Measurements from ENCODE around the gene CMAS.
"Not testable (repeated sequence)": the region's sequence is repeated elsewhere in the genome, so short reads cannot be mapped to it uniquely, and the experiment has no call there.

The CMAS gene

DNA sequence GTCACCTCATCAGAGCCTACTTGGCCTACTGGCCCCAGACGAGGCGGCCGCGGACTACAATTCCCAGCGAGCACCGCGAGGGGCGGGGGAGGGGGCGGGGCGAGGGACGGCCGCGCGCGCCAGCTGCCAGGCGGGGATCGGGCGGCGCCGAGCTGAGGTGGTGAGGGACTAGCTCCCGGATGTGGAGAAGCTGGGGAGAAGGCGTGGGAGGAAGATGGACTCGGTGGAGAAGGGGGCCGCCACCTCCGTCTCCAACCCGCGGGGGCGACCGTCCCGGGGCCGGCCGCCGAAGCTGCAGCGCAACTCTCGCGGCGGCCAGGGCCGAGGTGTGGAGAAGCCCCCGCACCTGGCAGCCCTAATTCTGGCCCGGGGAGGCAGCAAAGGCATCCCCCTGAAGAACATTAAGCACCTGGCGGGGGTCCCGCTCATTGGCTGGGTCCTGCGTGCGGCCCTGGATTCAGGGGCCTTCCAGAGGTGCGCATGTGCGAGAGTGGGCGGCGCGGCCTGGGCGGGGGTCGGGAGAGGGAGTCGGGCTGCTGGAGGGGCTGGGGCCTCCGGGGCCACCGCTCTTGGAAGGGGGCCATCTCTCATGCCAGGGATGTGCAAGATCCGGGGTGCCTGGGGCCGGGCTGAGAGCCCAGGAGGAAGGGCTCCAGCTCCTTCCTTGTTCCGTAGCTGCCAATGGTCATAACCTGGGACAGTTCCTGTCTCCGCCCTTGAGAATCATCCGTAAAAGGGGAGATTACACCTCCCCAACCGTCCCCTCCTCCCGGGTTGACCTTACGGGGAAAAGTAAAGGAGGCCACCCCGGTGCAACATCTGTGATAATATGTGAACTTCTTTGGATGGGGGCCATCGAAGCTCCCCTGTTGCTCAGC is at the start of gene CMAS:
CMAS (plus strand) TSS at position 129 of the 878 bp plus-strand sequence; CDS start at position 215, 86 bp downstream.
- DNase-seq, result no peak

DNA sequence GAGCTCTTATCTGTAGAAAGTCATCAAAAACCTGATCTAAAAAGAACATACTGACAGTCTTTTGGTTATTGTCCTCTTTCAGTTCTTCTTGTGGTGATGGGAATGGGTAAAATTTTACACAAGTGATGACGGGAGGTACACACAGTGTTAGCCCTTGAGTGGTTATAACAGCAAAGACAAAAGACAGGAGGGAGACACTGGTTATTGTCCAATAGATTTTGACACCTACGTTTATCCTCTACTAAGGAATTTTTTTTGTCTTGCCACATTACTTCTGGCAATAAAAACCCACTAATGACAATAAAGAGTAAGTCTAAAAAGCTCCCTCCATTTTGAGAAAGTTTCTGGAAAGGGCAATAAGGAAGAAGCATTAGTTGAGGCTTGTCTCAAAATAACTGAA is 47.7 kb upstream of the CMAS start:
- no peak for DNase-seq

DNA sequence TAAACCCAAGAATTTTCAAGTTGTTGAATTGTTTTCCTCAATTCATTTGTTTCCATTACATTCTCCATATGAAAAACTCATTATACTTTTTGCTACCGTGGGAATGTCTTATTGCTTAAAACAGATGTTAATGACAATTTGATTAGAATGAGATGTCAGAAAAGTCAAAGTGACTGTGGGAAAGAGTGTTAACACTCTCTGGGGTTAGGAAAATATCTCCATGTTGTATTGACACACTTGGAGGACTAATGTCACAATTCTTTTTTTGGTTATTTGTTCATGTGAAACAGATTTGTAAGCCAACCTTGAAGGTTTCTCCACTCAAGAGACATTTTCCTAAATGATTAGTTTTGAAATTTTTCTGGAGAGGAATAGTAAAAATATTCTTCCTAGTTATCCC is 47.2 kb upstream of the CMAS start:
- no peak for DNase-seq

DNA sequence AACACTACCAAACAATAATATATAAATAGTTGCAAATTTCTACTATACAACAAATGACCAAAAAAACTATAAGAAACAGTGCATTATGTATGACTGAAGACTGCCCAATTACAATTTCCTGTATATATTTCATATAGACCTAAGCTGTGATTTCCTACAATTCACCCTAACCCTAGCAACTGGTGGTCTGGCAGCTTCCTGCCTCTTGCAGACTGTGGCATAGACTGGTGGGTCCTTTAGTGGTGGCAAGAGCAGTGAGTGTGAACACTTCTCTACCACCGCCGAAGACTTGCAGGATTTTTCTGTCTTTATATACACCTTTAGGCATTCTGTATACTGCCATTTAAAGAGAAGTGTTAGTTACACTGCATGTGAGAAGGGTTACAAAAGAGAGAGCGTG is 43.6 kb upstream of the CMAS start:
- no peak for DNase-seq

DNA sequence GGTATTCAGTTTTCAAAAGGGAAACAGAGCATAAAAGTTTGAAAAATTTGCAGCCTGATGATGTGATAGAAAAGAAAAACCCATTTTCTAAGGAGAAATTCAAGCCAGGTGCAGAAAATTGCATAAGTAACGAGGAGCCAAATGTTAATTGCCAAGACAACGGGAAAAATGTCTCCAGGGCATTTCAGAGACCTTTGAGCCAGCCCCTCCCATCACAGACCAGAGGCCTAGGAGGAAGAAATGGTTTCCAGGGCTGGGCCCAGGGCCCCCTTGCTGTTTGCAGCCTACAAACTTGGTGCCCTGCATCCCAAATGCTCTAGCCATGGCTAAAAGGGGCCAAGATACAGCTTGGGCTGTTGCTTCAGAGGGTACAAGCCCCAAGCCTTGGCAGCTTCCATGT is 38.2 kb upstream of the CMAS start:
- DNase-seq, result not testable (repeated sequence)

DNA sequence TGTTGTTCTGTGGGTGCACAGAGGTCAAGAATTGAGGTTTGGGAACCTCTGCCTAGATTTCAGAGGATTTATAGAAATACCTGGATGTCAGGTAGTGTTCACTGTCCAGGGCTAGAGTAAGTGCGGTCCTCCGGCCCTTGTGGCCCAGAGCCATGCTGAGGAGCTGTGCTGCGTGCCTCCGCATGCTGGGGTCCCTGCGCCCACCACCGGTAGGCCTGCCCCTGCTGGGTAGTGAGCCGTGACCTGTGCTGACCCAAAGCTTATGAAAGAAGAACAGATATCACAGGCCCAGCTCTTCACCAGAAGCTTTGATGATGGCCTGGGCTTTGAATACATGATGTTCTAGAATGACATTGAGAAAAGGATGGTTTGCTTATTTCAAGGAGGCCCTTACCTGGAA is 37.8 kb upstream of the CMAS start:
- DNase-seq, result no peak

DNA sequence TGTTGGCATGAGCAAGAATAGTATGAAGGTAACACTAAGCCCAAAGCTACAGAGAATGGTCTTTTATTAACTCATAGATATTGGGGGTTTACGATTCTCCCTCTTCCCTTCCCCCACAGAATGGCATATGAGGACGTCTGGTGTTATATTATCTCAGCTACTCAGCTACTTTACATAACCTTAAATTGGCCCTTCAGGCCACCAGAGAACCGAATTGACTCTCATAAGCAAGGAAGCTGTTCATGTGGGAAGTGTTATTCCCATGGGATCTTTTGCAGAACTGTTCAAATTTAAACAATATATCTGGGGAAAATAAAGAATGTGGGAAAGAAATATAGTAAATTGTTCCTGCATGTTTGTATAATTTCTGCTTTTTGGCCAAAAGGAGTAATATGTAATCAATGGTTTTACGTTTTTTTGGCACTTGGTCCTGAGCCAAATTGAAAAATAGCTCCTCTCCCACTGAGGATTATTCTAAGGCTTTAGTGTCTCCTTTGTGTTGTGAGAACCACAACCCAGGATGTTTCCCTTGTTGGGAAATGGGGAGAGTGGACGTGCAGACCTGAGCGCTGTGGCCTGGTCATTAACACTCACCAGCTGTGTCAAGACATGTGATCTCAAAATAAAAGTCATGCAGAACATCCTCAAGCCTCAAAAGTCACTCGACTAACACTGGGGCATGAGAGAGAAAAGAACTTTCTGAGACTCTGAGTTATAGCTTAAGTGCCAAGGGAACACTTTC is 31.8 kb upstream of the CMAS start:
- DNase-seq, result no peak

DNA sequence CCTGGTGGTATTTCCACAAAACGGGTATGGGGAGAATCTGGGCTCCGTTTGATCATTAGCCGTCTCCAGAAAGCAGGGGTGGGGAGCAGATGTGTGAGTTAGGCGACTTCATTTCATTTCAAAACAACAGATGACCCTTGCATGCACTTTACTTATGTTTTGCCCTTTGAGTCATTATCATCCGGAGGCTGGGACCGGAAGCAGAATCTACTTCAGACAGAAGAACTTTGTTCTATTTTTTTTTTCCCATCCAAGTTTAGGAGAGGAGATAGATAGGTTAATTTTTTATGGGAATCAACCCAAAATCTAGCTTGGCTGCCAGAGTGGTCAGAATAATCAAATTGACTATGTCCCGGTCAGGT is 31.3 kb upstream of the CMAS start:
- DNase-seq, result no peak

DNA sequence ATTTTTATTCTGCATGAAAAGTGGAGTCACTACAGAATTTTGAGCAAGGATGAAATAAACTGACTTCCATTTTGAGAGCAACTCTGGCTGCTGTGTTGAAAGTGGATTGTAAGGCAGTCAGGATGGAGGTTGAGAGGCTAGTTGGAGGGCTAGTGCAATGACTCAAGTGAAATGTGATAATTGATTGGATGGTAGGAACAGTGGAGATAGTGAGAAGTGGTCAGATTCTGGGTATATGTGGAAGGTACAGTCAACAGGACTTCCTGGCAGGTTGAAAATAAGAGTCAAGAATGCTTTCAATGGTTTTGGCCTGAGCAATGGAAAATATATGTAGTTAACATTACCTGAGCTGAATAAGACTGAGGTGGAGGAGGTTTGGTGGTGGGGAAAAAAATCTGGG is 29.0 kb upstream of the CMAS start:
- no peak for DNase-seq

DNA sequence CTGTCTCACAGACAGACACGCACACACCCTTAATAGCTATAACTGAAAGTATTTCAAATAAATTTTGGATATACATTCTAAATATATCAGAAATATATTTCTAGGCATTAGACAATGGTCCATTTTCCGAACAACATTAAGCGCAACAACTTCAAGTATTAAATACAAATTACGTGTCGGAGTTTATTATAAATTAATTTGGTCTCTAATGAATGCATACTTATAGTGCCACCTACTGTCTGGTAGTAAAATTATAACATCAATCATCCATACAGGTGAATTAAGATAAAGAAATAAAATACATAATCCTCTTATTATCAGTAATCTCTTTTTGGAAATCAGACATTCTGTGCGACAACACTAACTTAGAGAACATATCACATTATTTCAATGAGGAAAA is 27.2 kb upstream of the CMAS start:
- no peak for DNase-seq

DNA sequence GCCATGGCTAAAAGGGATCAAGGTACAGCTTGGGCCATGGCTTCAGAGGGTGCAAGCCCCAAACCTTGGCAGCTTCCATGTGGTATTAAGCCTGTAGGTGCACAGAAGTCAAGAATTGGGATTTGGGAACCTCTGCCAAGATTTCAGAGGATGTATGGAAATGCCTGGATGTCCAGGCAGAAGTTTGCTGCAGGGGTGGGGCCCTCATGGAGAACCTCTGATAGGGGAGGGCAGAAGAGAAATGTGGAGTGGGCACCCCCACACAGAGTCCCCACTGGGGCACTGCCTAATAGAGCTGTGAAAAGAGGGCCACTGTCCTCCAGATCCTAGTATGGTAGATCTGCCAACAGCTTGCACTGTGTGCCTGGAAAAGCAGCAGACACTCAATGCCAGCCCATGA is 22.5 kb upstream of the CMAS start:
- not testable (repeated sequence) for DNase-seq

DNA sequence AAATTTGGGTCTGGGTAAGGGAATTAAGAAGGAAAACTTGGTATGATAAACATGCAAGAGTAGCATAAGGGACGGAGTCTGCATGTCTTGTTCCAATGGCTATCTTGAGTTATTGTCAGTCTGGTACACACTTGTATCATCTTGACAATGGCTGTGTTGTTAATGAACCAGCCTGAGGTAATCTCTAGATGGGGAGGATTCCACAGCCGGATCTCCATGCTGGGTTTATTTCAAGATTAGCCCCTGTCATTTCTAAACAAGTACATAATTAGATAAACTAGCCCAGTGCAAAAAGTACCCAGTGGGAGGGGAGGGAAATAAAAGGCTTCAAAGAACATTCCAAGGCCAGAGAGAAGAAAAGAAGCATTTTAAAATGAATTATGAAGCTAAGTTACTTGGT is 16.5 kb upstream of the CMAS start:
- no peak for DNase-seq

DNA sequence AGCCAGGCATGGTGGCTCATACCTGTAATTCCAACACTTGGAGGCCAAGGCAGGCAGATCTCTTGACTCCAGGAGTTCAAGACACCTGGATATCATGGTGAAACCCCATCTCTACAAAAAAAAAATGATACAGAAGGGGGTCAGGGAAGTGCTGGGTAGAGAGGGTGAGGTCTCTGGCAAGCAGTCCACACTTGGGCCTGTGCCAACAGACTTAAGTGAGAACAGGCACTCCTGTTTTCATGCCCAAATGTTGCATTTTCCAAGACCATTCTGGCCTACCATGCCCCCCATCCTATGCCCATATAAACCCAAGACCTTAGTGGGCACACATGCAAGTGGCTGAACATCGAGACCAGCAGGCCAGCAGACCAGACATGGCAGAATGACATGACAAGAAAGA is 16.0 kb upstream of the CMAS start:
- no peak for DNase-seq

DNA sequence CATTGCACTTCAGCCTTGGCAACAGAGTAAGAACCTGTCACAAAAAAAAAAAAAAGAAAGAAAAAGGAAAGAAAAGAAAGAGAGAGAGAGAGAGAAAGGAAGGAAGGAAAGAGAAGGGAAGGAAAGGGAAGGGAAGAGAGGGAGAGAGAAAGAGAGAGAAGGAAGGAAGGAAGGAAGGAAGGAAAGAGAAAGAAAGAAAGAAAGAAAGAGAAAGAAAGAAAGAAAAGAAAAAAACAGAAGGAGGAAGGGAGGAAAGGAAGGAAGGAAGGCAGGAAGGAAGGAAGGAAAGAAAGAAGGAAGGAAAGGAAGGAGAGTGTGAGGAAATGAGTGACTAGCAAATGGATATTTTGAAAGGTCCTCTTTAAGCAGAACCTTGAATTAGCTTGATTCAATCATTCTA is 13.3 kb upstream of the CMAS start:
- no peak for DNase-seq

DNA sequence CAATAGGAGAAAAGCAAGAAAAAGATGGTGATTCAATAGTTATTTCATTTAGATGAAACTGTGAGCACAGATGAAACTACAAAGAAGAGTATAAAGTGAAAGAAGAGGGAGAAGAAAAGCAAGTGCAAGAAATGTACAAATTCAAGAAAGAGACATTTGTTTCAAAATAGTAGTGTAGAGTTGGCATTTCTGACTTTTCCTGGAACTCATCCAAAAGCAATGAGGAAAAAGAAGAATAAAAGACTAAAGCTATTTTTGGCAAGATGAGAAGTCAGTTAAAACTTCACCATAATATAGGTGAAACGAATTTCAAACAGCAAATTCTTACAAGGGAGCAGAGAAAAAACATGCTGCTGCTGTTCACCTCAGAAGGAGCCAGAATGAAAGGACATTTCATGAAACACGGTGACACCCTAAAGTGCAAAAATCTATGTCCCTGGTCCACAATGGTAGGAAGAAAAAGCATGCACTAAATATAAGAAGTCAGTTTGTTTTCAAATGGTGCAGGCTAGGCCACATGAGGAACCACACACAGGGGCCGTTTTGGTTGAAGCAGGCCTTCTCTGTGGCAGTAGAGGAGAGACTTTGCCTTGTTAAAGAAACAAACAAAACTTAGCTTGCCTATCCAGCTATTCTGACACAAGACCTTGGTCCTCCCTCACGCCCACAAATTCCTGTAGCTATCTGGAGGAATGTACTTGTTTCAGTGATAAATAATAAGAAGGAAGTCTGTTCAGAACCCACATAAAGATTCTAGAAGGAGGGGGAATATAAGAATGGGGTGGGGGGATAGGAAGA is 11.1 kb upstream of the CMAS start:
- no peak for DNase-seq

DNA sequence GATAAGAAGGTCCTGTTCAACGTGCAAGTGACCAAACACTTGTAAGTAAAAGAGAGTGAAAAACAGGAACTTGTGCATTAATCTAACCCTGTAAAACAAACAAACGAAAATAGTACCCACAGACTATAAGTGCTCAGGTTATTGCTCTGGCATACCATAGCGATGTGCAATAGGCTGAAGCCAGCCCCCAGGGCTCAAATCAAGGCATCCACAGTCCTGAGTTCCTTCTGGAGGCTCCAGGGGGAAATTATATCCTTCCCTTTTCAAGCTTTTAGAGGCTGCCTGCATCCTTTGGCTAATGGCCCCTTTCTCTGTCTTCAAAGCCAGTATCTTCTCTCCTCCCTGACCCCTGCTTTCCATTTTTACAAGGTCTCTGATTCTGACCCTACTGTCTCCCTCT is 8.1 kb upstream of the CMAS start:
- no peak for DNase-seq

DNA sequence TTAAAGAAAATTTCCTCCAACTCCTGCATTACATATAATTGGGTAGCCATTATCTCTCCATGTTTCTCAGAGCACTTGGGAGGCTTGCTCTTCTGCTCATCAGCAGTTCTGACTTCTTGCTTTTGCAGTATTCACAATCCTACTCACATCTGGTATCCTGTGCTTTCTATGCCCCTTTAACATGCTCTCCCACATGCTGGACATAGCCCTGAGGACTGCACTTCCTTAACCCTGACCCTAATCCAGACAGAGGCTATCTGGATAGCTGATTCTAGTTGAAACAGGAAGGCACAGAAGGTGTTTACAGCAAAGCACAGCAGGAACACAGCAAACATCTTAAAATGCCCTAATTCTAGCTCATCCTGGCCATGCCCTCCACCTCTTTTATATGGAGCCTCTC is 7.3 kb upstream of the CMAS start:
- DNase-seq, result no peak

DNA sequence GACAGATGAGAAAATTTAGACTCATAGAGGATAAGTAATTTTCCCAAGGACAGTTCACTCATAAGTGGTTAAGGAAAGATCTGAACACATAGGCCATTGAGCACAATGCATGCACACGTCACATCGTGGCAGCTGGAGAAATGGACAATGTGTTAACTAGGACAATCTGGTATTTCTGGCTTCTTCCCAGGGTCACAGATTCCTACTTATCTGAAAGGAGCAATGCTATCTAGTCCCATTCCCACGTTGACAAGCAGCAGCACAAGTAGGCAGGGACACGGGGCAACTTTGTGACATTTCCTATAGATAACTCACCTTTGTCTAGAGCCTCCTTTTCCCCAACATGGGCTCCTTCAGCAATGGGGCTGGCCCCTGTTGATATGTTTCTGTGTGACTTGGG is 6.7 kb upstream of the CMAS start:
- no peak for DNase-seq

DNA sequence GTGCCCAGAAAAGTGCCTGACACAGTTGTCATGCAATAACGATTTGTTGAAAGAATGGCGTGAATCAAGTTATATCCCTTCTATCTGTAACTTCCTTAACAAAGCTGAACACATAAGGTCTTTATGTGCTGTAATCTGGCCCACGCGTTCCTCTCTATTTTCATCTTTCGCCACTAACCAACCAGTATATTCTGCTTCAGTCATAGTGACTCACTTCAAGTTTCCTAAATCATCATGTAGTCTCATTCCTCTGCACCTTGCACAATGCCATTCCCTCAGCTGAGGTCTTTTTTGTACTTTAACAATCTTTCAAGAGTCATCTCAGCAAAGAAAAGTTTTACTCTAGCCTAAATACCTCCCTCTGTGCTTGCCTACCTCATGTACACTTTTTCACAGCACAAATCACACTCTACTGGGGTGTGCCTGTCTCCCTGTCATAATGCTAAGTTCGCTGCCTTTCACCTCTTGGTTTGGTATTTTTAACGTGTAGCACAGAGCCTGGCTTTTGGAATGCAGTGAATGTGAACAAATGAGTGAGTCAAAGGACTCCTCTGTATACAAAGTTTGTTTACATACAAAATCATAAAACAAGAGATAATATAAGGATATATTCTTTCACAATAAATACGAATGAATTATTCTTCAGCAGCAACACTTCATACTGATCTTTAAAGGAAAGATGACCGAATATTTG is 2.9 kb upstream of the CMAS start:
- DNase-seq, result no peak

DNA sequence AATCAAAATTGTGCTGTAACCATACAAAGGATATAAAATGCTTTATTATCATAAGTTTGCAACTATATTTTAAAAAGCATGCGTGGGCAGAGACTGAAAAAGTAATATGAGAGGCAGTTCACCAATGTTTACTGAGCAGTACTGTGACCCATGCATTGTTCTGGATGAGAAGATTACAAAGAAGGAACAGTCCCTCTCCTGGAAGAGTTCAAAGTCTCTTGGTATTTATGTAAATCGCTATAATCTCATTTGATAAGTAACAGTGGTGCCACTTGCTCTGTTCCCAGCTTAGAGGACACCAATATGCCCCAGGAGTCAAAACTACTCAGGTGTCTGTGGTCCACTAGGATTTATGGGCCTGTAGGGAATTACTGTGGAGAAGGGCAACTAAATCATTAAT is 2.1 kb upstream of the CMAS start:
- no peak for DNase-seq

DNA sequence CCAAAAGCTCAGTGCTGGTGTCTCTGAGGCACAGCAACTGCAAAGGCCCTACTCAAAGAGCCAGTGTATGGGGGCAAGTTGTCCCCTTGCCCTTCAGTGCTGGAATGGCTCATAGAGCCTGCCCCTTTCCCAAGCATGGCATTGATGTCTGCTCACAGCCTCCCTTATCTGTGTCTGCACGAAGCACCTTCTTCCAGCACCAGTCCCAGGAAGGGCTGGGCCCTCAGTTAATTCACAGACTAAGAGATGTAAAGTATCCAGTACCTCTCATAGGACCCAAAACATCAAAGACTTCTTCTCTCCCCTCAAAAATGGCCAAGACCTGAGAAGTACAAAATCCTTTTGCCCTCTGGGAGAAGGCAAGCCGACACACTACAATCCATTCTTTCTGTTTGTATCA is 1.6 kb upstream of the CMAS start:
- no peak for DNase-seq

DNA sequence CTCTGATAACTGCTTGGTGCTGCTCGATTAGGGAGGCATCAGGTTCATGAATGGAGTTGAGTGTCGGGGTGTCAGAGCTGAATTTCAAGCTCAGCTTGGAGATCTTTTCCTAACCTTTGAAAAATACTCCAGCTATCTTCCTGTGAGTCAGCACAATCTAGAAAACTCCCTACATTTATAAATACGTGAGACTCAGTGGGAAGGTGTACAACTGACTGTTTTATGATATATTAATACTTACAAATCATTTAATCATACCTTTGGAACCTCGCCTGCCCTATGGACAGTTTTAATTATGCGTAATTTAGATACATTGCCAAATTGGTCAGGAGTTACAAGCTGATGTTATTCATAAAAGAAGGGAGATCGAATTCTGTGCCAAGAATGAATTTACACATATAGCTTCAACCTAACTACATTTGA is 961 bp downstream of the CMAS start:
- no peak for DNase-seq

DNA sequence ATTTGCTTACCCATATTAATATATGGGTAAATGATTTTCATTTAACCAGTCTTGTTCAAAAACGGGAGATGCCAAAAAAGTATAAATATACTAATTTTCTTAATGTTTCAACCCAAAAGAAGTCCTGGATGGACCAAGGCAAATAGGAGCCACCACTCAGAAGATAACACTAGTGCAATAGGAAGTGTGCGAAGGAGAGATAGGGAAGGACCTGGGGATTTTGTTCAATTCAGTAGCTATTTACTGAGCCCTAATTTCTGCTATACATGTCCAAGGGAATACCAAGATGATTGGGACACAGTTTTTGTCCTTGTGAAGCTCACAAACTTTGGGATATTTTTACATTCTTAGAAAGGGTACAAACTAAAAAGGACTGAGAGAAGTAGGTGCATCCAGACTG is 1.5 kb downstream of the CMAS start:
- no peak for DNase-seq
